Endodermal cell (in vitro differentiated cells): Measurements from ENCODE around the gene NKX6-2. TPM values are rescaled to one million over a fixed set of nuclear protein-coding genes. Genes with fewer than 3 reads are reported as not detected.

ENCODE experiments used
- DNase-seq: peaks from one replicate; pipeline ENCODE4 v3.0.0-alpha.2; 2017
- H3K27ac ChIP-seq: 2 replicates; pipeline ENCODE4 v1.5.1; 2013; ENCODE audit warnings: mild to moderate bottlenecking, low read depth, low read length, moderate library complexity
- H3K27me3 ChIP-seq: 2 replicates; pipeline ENCODE4 v1.6.1; 2013; ENCODE audit warnings: mild to moderate bottlenecking, low read length, moderate library complexity; ENCODE audit not compliant: insufficient read depth, control insufficient read depth, poor library complexity, severe bottlenecking
- H3K36me3 ChIP-seq: 2 replicates; pipeline ENCODE4 v1.7.0; 2013; ENCODE audit warnings: mild to moderate bottlenecking, low read length, moderate library complexity; ENCODE audit not compliant: control insufficient read depth, insufficient read depth
- H3K4me1 ChIP-seq: one replicate; pipeline ENCODE4 v1.7.0; 2013; ENCODE audit warnings: low read length; ENCODE audit not compliant: control insufficient read depth, insufficient read depth
- H3K4me3 ChIP-seq: 2 replicates; pipeline ENCODE4 v1.5.1; 2013; ENCODE audit warnings: mild to moderate bottlenecking, low read length, moderate library complexity
- H3K9ac ChIP-seq: 2 replicates; pipeline ENCODE4 v1.6.1; 2013; ENCODE audit warnings: mild to moderate bottlenecking, low read length, moderate library complexity; ENCODE audit not compliant: poor library complexity, severe bottlenecking; ENCODE audit errors: extremely low read depth
- H3K9me3 ChIP-seq: 2 replicates; pipeline ENCODE4 v1.6.1; 2013; ENCODE audit warnings: mild to moderate bottlenecking, low read length, moderate library complexity; ENCODE audit not compliant: control insufficient read depth
- H3K27ac Mint-ChIP-seq: 2 replicates; pipeline ENCODE4 v1.8.0; 2020; ENCODE audit warnings: mixed read lengths
- H3K27me3 Mint-ChIP-seq: 2 replicates; pipeline ENCODE4 v1.8.0; 2021; ENCODE audit warnings: mild to moderate bottlenecking, mixed read lengths; ENCODE audit not compliant: insufficient read depth
- H3K36me3 Mint-ChIP-seq: 2 replicates; pipeline ENCODE4 v1.8.0; 2020; ENCODE audit warnings: low read depth, mixed read lengths
- H3K4me1 Mint-ChIP-seq: 2 replicates; pipeline ENCODE4 v1.8.0; 2020; ENCODE audit warnings: mixed read lengths
- H3K4me3 Mint-ChIP-seq: 2 replicates; pipeline ENCODE4 v1.8.0; 2020; ENCODE audit warnings: mild to moderate bottlenecking, moderate library complexity, mixed read lengths
- H3K9me3 Mint-ChIP-seq: 2 replicates; pipeline ENCODE4 v1.8.0; 2020; ENCODE audit warnings: mild to moderate bottlenecking, mixed read lengths
- CTCF ChIP-seq: fragments of 200-600 bp; sonication (generic); conservative IDR thresholded peaks from 2 replicates; pipeline ENCODE4 v1.5.0; 2021; ENCODE audit warnings: antibody characterized with exemption, mild to moderate bottlenecking
- WGBS, 2 experiments: methylation state at CpG; one replicate each; pipeline versions ENCODE4 v1.1.5 to v1.1.7; 2013; ENCODE audit warnings: missing lambda C conversion rate in 2 of 2, mixed read lengths in 1 of 2; ENCODE audit not compliant: insufficient coverage in 1 of 2, insufficient read length in 1 of 2; 5-methylcytosine and 5-hydroxymethylcytosine counted together
- total RNA-seq, 2 donors: library from RNA; stranded (reverse); fragmentation: NEBNext Ultra II Directional in 1 of 2; extraction: Animal tissue kit (Norgen Biotek cat#: 25700) in 1 of 2; gene quantifications; 2 replicates in 1 of 2; 3 replicates in 1 of 2; pipeline ENCODE4 v1.2.1, GENCODE V29; 2021

NKX6-2 gene
- total RNA-seq, 2 donors from 2014 or later = 0.31 TPM; not detected in 1

- 90 to 93% methylated on average over 10 to 14 of the region's 14 CpGs for WGBS, 2 experiments
- H3K27ac Mint-ChIP-seq = no peak overlapping the region
- H3K4me1 Mint-ChIP-seq = peaks cover 6% of the 10 kb centered on the region
- Histone ChIP-seq H3K4me3 (no peak overlapping the region), H3K27ac (no peak overlapping the region), H3K9me3 (no peaks in the 10 kb centered on the region), H3K9ac (no peak overlapping the region), H3K36me3 (no peaks in the 10 kb centered on the region), H3K27me3 (no peaks in the 10 kb centered on the region), H3K4me1 (no peaks in the 10 kb centered on the region)
- no peaks in the 10 kb centered on the region for H3K9me3 Mint-ChIP-seq
- no peak overlapping the region for H3K4me3 Mint-ChIP-seq
- TF ChIP-seq CTCF = no peak
- DNase-seq = no peak
- H3K27me3 Mint-ChIP-seq = no peaks in the 10 kb centered on the region
- H3K36me3 Mint-ChIP-seq = no peaks in the 10 kb centered on the region
Observed at GRCh38 chr10:132739225-132739613, 46.7 kb downstream of the NKX6-2 start.

GRCh38 chr10:132738454-132739224 lies 47.3 kb downstream of the NKX6-2 start:
- no peak overlapping the region for H3K9ac ChIP-seq
- H3K27ac ChIP-seq = no peak overlapping the region
- H3K4me1 ChIP-seq = no peaks in the 10 kb centered on the region
- no peak overlapping the region for H3K4me3 ChIP-seq
- H3K4me1 Mint-ChIP-seq = peaks cover 6% of the 10 kb centered on the region
- no peak overlapping the region for H3K4me3 Mint-ChIP-seq
- no peaks in the 10 kb centered on the region for H3K27me3 ChIP-seq
- no peak for TF ChIP-seq CTCF
- H3K9me3 ChIP-seq = no peaks in the 10 kb centered on the region
- no peak overlapping the region for H3K27ac Mint-ChIP-seq
- no peaks in the 10 kb centered on the region for H3K36me3 Mint-ChIP-seq
- H3K9me3 Mint-ChIP-seq = no peaks in the 10 kb centered on the region
- 93 to 97% methylated on average over 17 to 25 of the region's 25 CpGs for WGBS, 2 experiments
- no peaks in the 10 kb centered on the region for H3K36me3 ChIP-seq
- DNase-seq = no peak
- H3K27me3 Mint-ChIP-seq = no peaks in the 10 kb centered on the region

- Histone ChIP-seq H3K27ac (no peak overlapping the region), H3K9ac (no peak overlapping the region), H3K4me3 (no peak overlapping the region), H3K9me3 (no peaks in the 10 kb centered on the region), H3K4me1 (no peaks in the 10 kb centered on the region), H3K36me3 (no peaks in the 10 kb centered on the region), H3K27me3 (no peaks in the 10 kb centered on the region)
- 96% methylated on average over 13 to 15 of the region's 16 CpGs for WGBS, 2 experiments
- Mint-ChIP-seq H3K27me3 (no peaks in the 10 kb centered on the region), H3K9me3 (no peaks in the 10 kb centered on the region), H3K4me3 (no peak overlapping the region), H3K27ac (no peak overlapping the region), H3K36me3 (no peaks in the 10 kb centered on the region), H3K4me1 (peaks cover 2% of the 10 kb centered on the region)
- no peak for TF ChIP-seq CTCF
- DNase-seq = no peak
Observed at GRCh38 chr10:132737390-132738048, 48.4 kb downstream of the NKX6-2 start.
